BJ (cell line): ENCODE measurements around the gene FAM241A. TPM values are rescaled to one million over a fixed set of nuclear protein-coding genes. Genes with fewer than 3 reads are reported as not detected.
A peak's percentile ranks its signal among the peaks of the same experiment; 100 is the strongest.

Source experiments
- CTCF ChIA-PET: fragments of 350-600 bp; formaldehyde crosslinking; extraction: SDS; loops from one replicate; lab custom pipeline; 2021; ENCODE audit warnings: antibody characterized with exemption, inconsistent platforms; lab: Yijun Ruan, JAX
- POLR2A ChIA-PET: fragments of 300-600 bp; sonication (Branson Sonifier 250); formaldehyde crosslinking; extraction: SDS; loops from one replicate; lab custom pipeline; 2021; ENCODE audit warnings: antibody characterized with exemption; lab: Charles Lee
- DNase-seq: peaks from one replicate; pipeline ENCODE4 v3.0.0-alpha.2; 2011; ENCODE audit warnings: low read depth
- H3K27me3 ChIP-seq: 2 replicates; pipeline ENCODE4 v1.6.0; 2011; ENCODE audit warnings: low read length; ENCODE audit not compliant: control insufficient read depth, insufficient read depth
- H3K36me3 ChIP-seq: 2 replicates; pipeline ENCODE4 v1.5.1; 2011; ENCODE audit warnings: low read length; ENCODE audit not compliant: control insufficient read depth, insufficient read depth
- H3K4me3 ChIP-seq: 2 replicates; pipeline ENCODE4 v1.5.1; 2011; ENCODE audit warnings: low read depth, mild to moderate bottlenecking, control low read depth, low read length
- CTCF ChIP-seq: IDR thresholded peaks from 2 replicates; pipeline ENCODE4 v1.5.1; 2011; ENCODE audit warnings: low read depth, mild to moderate bottlenecking, control low read depth, inconsistent platforms, low read length, moderate library complexity; ENCODE audit not compliant: insufficient read depth
- polyA plus RNA-seq: library from polyadenylated mRNA; depleted of rRNA; stranded (reverse); fragments of >200 nt; gene quantifications from 2 replicates; pipeline ENCODE4 v1.2.3, GENCODE V29; 2011; rRNA removed

FAM241A gene
- polyA plus RNA-seq, 1 experiment: 0.45 TPM

- no peaks in the 10 kb centered on the region for H3K27me3 ChIP-seq
- H3K4me3 ChIP-seq: no peak overlapping the region
- peak; percentile 41 for DNase-seq
- TF ChIP-seq CTCF: peak; percentile 78
- POLR2A ChIA-PET: no interaction called here
- CTCF ChIA-PET: interaction anchor here (0.7 to 8.9 kb wide), 14 partner anchors 9 to 159 kb away, joined by 3 to 114 read pairs (median 4); no protein-coding TSS in a partner anchor
- H3K36me3 ChIP-seq: no peaks in the 10 kb centered on the region
These were observed 89.8 kb downstream of the FAM241A start for GRCh38 chr4:112234952-112235609.

GRCh38 chr4:112236040-112236439, 90.8 kb downstream of the FAM241A start:
- H3K36me3 ChIP-seq: no peaks in the 10 kb centered on the region
- no peak for DNase-seq
- H3K27me3 ChIP-seq: no peaks in the 10 kb centered on the region
- CTCF ChIA-PET: interaction anchor here (1.0 to 8.9 kb wide), 13 partner anchors 9 to 160 kb away, joined by 3 to 114 read pairs (median 5); no protein-coding TSS in a partner anchor
- TF ChIP-seq CTCF: no peak
- POLR2A ChIA-PET: no interaction called here
- H3K4me3 ChIP-seq: no peak overlapping the region

- ChIA-PET CTCF (interaction anchor here (1.1 kb wide), 1 partner anchor 139 kb away, joined by 3 read pairs; no protein-coding TSS in a partner anchor), POLR2A (no interaction called here)
- no peak overlapping the region for H3K4me3 ChIP-seq
- no peak for TF ChIP-seq CTCF
- DNase-seq: no peak
- no peaks in the 10 kb centered on the region for H3K27me3 ChIP-seq
- H3K36me3 ChIP-seq: no peaks in the 10 kb centered on the region
These were observed 93.6 kb downstream of the FAM241A start for GRCh38 chr4:112238833-112239232.

Other genes with a start within 250 kb of the FAM241A start
- 3.3 and 8.3 TPM in 2 replicates for gene AP1AR, start 86.3 kb downstream of the FAM241A start, polyA plus RNA-seq
- 2.2 and 5.6 TPM in 2 replicates for gene TIFA, start 140.4 kb downstream of the FAM241A start, polyA plus RNA-seq
- gene ALPK1, start 151.9 kb downstream of the FAM241A start, polyA plus RNA-seq: 7.6 and 11.8 TPM in 2 replicates